Measurements from ENCODE around the gene GLUD1.
"Not testable (repeated sequence)": the region's sequence is repeated elsewhere in the genome, so short reads cannot be mapped to it uniquely, and the experiment has no call there.

GLUD1 gene

DNA sequence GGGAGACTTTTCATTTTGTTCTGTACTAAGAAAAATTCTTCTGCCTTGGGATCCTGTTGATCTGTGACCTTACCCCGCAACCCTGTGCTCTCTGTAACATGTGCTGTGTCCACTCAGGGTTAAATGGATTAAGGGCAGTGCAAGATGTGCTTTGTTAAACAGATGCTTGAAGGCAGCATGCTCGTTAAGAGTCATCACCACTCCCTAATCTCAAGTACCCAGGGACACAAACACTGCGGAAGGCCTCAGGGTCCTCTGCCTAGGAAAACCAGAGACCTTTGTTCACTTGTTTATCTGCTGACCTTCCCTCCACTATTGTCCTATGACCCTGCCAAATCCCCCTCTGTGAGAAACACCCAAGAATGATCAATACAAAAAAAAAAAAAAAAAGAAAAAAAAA is 13.1 kb downstream of the GLUD1 start:
- not testable (repeated sequence) for H3K36me3 ChIP-seq; H3K27me3 ChIP-seq; H3K4me1 ChIP-seq (ENCODE audit: control insufficient read depth in 1 of 2, insufficient read depth in 1 of 2, low read depth in 1 of 2, low read length in 1 of 2); H3K27ac ChIP-seq; H3K9me3 ChIP-seq; H3K4me3 ChIP-seq (ENCODE audit: low read depth in 1 of 2, low read length in 1 of 2)

DNA sequence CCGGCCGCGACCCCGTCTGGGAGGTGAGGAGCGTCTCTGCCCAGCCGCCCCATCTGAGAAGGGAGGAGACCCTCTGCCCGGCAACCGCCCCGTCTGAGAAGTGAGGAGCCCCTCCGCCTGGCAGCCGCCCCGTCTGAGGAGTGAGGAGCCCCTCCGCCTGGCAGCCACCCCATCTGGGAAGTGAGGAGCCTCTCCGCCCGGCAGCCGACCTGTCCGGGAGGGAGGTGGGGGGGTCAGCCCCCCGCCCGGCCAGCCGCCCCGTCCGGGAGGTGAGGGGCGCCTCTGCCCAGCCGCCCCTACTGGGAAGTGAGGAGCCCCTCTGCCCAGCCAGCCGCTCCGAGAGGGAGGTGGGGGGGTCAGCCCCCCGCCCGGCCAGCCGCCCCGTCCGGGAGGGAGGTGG is 14.0 kb downstream of the GLUD1 start:
- not testable (repeated sequence) for H3K27ac ChIP-seq; H3K9me3 ChIP-seq; H3K4me1 ChIP-seq (ENCODE audit: control insufficient read depth in 1 of 2, insufficient read depth in 1 of 2, low read depth in 1 of 2, low read length in 1 of 2); H3K4me3 ChIP-seq (ENCODE audit: low read depth in 1 of 2, low read length in 1 of 2); H3K36me3 ChIP-seq; H3K27me3 ChIP-seq

DNA sequence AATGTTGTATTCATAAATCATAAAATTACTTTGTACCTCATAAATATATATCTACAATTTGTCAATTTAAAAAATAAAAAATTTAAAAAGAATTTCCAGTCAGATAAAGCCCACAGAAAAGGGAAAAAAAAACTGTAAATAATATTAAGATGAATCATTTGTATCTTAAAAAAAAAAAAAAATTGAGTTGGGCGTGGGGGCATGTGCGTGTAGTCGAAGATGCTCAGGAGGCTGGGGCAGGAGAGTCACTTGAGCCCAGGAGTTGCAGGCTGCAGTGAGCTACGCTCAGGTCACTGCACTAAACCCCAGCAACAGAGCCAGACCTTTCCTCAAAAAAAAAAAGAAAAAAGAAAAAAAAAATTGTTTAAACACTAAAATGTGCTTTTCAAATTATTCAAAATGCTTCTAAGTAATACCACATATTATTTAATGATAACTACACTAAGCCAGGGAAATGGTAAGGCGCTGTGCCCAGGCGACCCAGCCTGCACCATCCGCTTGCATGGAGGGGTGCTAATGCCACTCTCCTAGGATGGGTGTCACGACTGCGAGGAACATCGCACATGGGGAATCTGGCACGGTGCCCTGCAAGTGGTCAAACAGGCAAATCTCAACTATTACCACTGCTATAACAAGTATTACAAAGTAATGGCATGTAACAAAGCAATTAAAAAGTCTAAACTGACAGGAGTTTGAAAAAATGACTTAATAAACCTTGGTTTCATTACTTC is 15.4 kb downstream of the GLUD1 start:
- no peaks in the 10 kb centered on the region for H3K27me3 ChIP-seq
- H3K36me3 ChIP-seq, result peaks cover 4% of the 10 kb centered on the region
- no peak overlapping the region for H3K27ac ChIP-seq
- TF ChIP-seq, protein P1, sequence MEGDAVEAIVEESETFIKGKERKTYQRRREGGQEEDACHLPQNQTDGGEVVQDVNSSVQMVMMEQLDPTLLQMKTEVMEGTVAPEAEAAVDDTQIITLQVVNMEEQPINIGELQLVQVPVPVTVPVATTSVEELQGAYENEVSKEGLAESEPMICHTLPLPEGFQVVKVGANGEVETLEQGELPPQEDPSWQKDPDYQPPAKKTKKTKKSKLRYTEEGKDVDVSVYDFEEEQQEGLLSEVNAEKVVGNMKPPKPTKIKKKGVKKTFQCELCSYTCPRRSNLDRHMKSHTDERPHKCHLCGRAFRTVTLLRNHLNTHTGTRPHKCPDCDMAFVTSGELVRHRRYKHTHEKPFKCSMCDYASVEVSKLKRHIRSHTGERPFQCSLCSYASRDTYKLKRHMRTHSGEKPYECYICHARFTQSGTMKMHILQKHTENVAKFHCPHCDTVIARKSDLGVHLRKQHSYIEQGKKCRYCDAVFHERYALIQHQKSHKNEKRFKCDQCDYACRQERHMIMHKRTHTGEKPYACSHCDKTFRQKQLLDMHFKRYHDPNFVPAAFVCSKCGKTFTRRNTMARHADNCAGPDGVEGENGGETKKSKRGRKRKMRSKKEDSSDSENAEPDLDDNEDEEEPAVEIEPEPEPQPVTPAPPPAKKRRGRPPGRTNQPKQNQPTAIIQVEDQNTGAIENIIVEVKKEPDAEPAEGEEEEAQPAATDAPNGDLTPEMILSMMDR (IDR thresholded peaks at IDR 0.05), result no peak
- H3K4me1 ChIP-seq (ENCODE audit: control insufficient read depth in 1 of 2, insufficient read depth in 1 of 2, low read depth in 1 of 2, low read length in 1 of 2), result no peaks in the 10 kb centered on the region
- H3K4me3 ChIP-seq (ENCODE audit: low read depth in 1 of 2, low read length in 1 of 2), result no peak overlapping the region
- H3K9me3 ChIP-seq, result no peaks in the 10 kb centered on the region

DNA sequence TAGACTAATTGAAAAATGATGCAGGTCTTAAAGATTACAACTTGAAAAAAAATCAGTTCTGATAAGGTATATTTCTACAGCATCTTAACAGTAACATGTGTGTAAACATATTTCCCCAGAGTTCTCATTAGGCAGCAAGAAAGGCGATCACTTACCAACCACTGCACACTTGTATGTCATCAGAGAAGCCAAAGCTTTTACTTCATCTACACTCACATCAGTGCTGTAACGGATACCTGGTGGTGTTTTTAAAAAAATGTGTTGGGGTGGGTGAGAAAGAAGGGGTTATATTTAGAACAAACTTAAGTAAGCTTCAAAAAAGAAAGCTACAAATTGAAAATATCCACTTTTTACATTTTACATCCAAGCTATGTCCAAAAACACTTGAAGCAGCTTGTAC is 18.2 kb downstream of the GLUD1 start:
- H3K27me3 ChIP-seq; H3K4me3 ChIP-seq (ENCODE audit: low read depth in 1 of 2, low read length in 1 of 2); H3K4me1 ChIP-seq (ENCODE audit: control insufficient read depth in 1 of 2, insufficient read depth in 1 of 2, low read depth in 1 of 2, low read length in 1 of 2); H3K9me3 ChIP-seq; H3K27ac ChIP-seq: not testable (repeated sequence)
- peaks cover 27% of the 10 kb centered on the region for H3K36me3 ChIP-seq

DNA sequence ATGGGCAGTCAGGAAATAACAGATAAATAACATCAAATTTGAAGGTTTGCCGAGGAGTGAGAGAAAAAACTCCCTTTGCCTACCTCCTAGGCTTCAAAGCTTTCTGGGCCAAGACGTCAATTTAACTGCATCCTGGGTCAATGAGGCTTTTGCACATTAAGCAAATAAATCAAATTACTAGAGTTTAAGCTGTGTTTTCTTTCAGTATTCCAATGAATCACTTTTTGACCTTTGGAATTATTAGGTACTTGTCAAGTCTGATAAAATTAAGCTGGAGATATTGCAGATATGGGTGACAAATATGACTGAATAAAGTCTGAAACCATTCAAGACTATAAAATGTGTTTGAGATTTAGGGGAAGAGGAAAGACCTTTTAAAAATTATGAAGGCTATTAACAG is 22.2 kb downstream of the GLUD1 start:
- H3K36me3 ChIP-seq, result peaks cover 52% of the 10 kb centered on the region
- TF ChIP-seq, protein P1 (IDR thresholded peaks at IDR 0.05), result no peak

DNA sequence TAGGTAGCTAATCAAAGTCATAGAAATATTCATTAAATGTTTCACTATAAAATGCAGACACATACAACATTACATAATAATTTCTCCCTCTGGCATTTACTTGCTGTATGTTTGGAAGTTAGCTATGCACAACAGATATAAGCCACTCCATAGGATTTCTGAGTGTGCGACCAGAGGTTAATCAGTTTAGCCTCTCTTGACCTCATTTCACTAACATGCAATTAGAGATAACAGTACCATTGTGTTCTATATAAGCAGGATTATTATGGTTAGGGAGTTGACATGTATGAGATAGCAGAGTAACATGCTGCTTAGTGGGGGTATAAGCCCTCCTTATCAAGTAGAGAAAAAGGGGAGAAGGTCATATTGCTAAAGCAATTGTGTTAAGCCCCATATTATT is 26.4 kb downstream of the GLUD1 start:
- H3K27me3 ChIP-seq, result no peaks in the 10 kb centered on the region
- no peak overlapping the region for H3K4me3 ChIP-seq (ENCODE audit: low read depth in 1 of 2, low read length in 1 of 2)
- TF ChIP-seq, protein P1 (IDR thresholded peaks at IDR 0.05), result no peak
- peaks cover 71% of the 10 kb centered on the region for H3K36me3 ChIP-seq
- no peaks in the 10 kb centered on the region for H3K9me3 ChIP-seq
- H3K4me1 ChIP-seq (ENCODE audit: control insufficient read depth in 1 of 2, insufficient read depth in 1 of 2, low read depth in 1 of 2, low read length in 1 of 2), result no peaks in the 10 kb centered on the region
- no peak overlapping the region for H3K27ac ChIP-seq

More for the DNA sequence above, 22.2 kb downstream of the GLUD1 start:
- no peak overlapping the region for H3K4me3 ChIP-seq (ENCODE audit: low read depth in 1 of 2, low read length in 1 of 2)
- no peaks in the 10 kb centered on the region for H3K27me3 ChIP-seq
- no peak overlapping the region for H3K27ac ChIP-seq
- H3K9me3 ChIP-seq, result no peaks in the 10 kb centered on the region
- H3K4me1 ChIP-seq (ENCODE audit: control insufficient read depth in 1 of 2, insufficient read depth in 1 of 2, low read depth in 1 of 2, low read length in 1 of 2), result no peaks in the 10 kb centered on the region

DNA sequence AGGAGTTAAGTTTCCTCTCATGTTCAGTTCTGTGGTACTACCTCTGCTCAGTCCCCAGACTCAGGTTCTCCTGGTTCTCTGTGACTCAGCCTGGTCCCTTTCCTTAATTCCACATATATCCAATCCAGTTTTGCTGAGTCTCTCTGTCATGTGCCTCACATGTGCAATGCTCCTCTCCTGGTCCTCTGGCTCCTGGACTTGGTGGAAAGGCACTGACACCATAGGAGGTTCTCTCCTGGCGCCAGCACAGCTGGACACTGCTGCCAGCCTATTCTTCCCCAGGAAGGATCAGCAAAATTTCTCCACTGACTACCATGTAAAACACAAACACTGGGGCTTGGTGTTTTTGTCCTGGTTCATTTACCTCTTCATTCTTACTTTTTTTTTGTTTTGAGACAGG is 27.8 kb downstream of the GLUD1 start:
- H3K9me3 ChIP-seq, result no peaks in the 10 kb centered on the region
- no peak overlapping the region for H3K27ac ChIP-seq
- no peaks in the 10 kb centered on the region for H3K27me3 ChIP-seq
- no peak overlapping the region for H3K4me3 ChIP-seq (ENCODE audit: low read depth in 1 of 2, low read length in 1 of 2)
- no peaks in the 10 kb centered on the region for H3K4me1 ChIP-seq (ENCODE audit: control insufficient read depth in 1 of 2, insufficient read depth in 1 of 2, low read depth in 1 of 2, low read length in 1 of 2)
- TF ChIP-seq, protein P1 (IDR thresholded peaks at IDR 0.05), result no peak
- peaks cover 70% of the 10 kb centered on the region for H3K36me3 ChIP-seq

All from neutrophil (primary cell).